KMS-11 (cell line): Measurements from ENCODE around the gene ASCL5.

Source experiments
- H2AFZ ChIP-seq: fragments of 200-600 bp; sonication (generic); 2 replicates; pipeline ENCODE4 v1.6.1; 2016; ENCODE audit warnings: antibody characterized with exemption, mixed run types, low read depth
- H3K27ac ChIP-seq: fragments of 200-600 bp; sonication (generic); 2 replicates; pipeline ENCODE4 v1.6.1; 2016; ENCODE audit warnings: mild to moderate bottlenecking, mixed run types
- H3K27me3 ChIP-seq: fragments of 200-600 bp; sonication (generic); 2 replicates; pipeline ENCODE4 v1.6.1; 2017; ENCODE audit warnings: mild to moderate bottlenecking, low read depth, mixed run types, moderate library complexity; ENCODE audit not compliant: insufficient read depth
- H3K36me3 ChIP-seq: fragments of 200-600 bp; sonication (generic); 2 replicates; pipeline ENCODE4 v1.6.1; 2017; ENCODE audit warnings: mild to moderate bottlenecking, mixed run types; ENCODE audit not compliant: insufficient read depth
- H3K4me1 ChIP-seq: fragments of 200-600 bp; sonication (generic); 2 replicates; pipeline ENCODE4 v1.6.1; 2016; ENCODE audit warnings: mild to moderate bottlenecking, low read depth, mixed run types; ENCODE audit not compliant: poor library complexity, severe bottlenecking
- H3K4me2 ChIP-seq: fragments of 200-600 bp; sonication (generic); 2 replicates; pipeline ENCODE4 v1.7.0; 2016; ENCODE audit warnings: mild to moderate bottlenecking, mixed run types
- H3K4me3 ChIP-seq: fragments of 200-600 bp; sonication (generic); IDR thresholded peaks from 2 replicates; pipeline ENCODE4 v1.6.1; 2017; ENCODE audit warnings: low read depth, low read length, mixed read lengths; ENCODE audit not compliant: insufficient read depth
- H3K79me2 ChIP-seq: fragments of 200-600 bp; sonication (generic); 2 replicates; pipeline ENCODE4 v1.6.1; 2016; ENCODE audit warnings: low read depth, mixed run types; ENCODE audit not compliant: insufficient read depth
- H3K9ac ChIP-seq: fragments of 200-600 bp; sonication (generic); 2 replicates; pipeline ENCODE4 v1.6.1; 2016; ENCODE audit warnings: mild to moderate bottlenecking, mixed run types
- H4K20me1 ChIP-seq: fragments of 200-600 bp; sonication (generic); 2 replicates; pipeline ENCODE4 v1.6.1; 2016; ENCODE audit warnings: mild to moderate bottlenecking, mixed run types; ENCODE audit not compliant: insufficient read depth
- CTCF ChIP-seq: fragments of 200-600 bp; sonication (generic); conservative IDR thresholded peaks from 2 replicates; pipeline ENCODE4 v1.6.1; 2017; ENCODE audit warnings: low read depth, mild to moderate bottlenecking, antibody characterized with exemption, low read length, moderate library complexity, mixed read lengths

The ASCL5 gene

GRCh38 chr1:201126832-201127754 lies at the start of gene ASCL5:
ASCL5 (minus strand) TSS chr1:201127184; CDS start chr1:201115372, 11,812 bp downstream.
- H3K9ac ChIP-seq = no peak within 1 kb of the TSS
- H3K36me3 ChIP-seq = no peaks in the 10 kb centered on the region
- no peak within 1 kb of the TSS for H3K4me2 ChIP-seq
- H3K79me2 ChIP-seq = no peaks in the 10 kb centered on the region
- no peak for TF ChIP-seq CTCF
- no peak within 1 kb of the TSS for H3K27ac ChIP-seq
- H4K20me1 ChIP-seq = no peaks in the 10 kb centered on the region
- no peak within 1 kb of the TSS for H3K4me3 ChIP-seq
- no peaks in the 10 kb centered on the region for H3K4me1 ChIP-seq
- no peaks in the 10 kb centered on the region; the same call in 1 of the 2 replicates for H3K27me3 ChIP-seq
- no peak within 1 kb of the TSS for H2AFZ ChIP-seq

GRCh38 chr1:201175820-201176500 lies 49.0 kb upstream of the ASCL5 start:
- no peak overlapping the region for H3K4me2 ChIP-seq
- no peak overlapping the region for H3K9ac ChIP-seq
- peaks cover 12% of the 10 kb centered on the region for H3K4me1 ChIP-seq
- no peak overlapping the region for H3K27ac ChIP-seq
- no peak overlapping the region for H3K4me3 ChIP-seq
- TF ChIP-seq CTCF = no peak
- H2AFZ ChIP-seq = no peak overlapping the region
- no peaks in the 10 kb centered on the region for H3K36me3 ChIP-seq
- H3K27me3 ChIP-seq = no peaks in the 10 kb centered on the region
- no peaks in the 10 kb centered on the region for H4K20me1 ChIP-seq
- no peaks in the 10 kb centered on the region for H3K79me2 ChIP-seq

GRCh38 chr1:201173736-201174135 lies 46.8 kb upstream of the ASCL5 start:
- no peak overlapping the region for H3K4me2 ChIP-seq
- no peak overlapping the region for H3K9ac ChIP-seq
- H3K27me3 ChIP-seq = no peaks in the 10 kb centered on the region
- H3K27ac ChIP-seq = no peak overlapping the region
- no peaks in the 10 kb centered on the region for H3K79me2 ChIP-seq
- H4K20me1 ChIP-seq = no peaks in the 10 kb centered on the region
- no peak overlapping the region for H2AFZ ChIP-seq
- TF ChIP-seq CTCF = no peak
- H3K4me1 ChIP-seq = peaks cover 29% of the 10 kb centered on the region
- H3K36me3 ChIP-seq = no peaks in the 10 kb centered on the region
- no peak overlapping the region for H3K4me3 ChIP-seq

- no peaks in the 10 kb centered on the region for H4K20me1 ChIP-seq
- no peak for TF ChIP-seq CTCF
- no peak overlapping the region for H2AFZ ChIP-seq
- H3K79me2 ChIP-seq = no peaks in the 10 kb centered on the region
- H3K36me3 ChIP-seq = no peaks in the 10 kb centered on the region
- H3K27me3 ChIP-seq = no peaks in the 10 kb centered on the region
- H3K9ac ChIP-seq = no peak overlapping the region
- no peak overlapping the region for H3K4me3 ChIP-seq
- H3K4me1 ChIP-seq = peaks cover 29% of the 10 kb centered on the region
- H3K4me2 ChIP-seq = no peak overlapping the region; the same call in 1 of the 2 replicates
- no peak overlapping the region for H3K27ac ChIP-seq
Measured at GRCh38 chr1:201172999-201173610, 46.1 kb upstream of the ASCL5 start.
